Measurements from ENCODE around the gene TMEM234.

DNA sequence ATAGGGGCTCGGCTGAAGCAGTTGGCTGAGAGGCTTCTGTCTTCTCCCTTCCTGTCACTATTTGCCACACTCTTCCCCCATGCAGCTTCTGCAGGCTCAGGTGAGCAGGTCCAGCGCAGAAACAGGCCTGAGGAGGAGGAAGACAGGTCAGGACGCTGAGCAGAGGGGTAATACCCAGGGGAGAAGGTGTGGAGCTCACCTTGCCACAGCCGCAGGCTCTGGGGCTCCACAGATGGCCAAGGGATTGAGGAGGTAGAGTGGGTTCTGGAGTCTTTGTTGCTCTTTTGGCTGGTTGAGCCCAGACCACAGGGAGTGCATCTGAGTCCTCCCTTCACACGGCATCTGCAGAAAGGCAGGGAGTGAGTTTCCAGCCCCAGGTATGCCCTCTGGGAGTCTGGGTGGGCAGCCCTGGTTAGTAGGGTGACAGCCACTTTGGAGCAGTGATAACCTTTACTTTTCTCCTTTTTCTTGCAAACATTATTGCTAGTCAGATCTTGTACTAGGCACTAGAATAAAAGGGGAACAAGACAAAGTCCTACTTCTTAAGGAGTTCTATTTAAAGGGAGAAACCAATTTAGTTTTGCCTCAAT is 9.8 kb upstream of the TMEM234 start:
- TF ChIP-seq, protein P1, sequence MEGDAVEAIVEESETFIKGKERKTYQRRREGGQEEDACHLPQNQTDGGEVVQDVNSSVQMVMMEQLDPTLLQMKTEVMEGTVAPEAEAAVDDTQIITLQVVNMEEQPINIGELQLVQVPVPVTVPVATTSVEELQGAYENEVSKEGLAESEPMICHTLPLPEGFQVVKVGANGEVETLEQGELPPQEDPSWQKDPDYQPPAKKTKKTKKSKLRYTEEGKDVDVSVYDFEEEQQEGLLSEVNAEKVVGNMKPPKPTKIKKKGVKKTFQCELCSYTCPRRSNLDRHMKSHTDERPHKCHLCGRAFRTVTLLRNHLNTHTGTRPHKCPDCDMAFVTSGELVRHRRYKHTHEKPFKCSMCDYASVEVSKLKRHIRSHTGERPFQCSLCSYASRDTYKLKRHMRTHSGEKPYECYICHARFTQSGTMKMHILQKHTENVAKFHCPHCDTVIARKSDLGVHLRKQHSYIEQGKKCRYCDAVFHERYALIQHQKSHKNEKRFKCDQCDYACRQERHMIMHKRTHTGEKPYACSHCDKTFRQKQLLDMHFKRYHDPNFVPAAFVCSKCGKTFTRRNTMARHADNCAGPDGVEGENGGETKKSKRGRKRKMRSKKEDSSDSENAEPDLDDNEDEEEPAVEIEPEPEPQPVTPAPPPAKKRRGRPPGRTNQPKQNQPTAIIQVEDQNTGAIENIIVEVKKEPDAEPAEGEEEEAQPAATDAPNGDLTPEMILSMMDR (IDR thresholded peaks at IDR 0.05) = no peak
- TF ChIP-seq ZFX (IDR thresholded peaks at IDR 0.05; ENCODE audit: borderline replicate concordance) = no peak
